GM21723 (cell line): ENCODE results near the gene MRPS35.

Experiments used
- ATAC-seq: cut with Tn5 transposase; IDR thresholded peaks from one replicate; pipeline ENCODE4 v1.9.1; 2021; ENCODE audit warnings: mild to moderate bottlenecking, moderate library complexity; ENCODE audit not compliant: unreplicated experiment

MRPS35 gene

DNA sequence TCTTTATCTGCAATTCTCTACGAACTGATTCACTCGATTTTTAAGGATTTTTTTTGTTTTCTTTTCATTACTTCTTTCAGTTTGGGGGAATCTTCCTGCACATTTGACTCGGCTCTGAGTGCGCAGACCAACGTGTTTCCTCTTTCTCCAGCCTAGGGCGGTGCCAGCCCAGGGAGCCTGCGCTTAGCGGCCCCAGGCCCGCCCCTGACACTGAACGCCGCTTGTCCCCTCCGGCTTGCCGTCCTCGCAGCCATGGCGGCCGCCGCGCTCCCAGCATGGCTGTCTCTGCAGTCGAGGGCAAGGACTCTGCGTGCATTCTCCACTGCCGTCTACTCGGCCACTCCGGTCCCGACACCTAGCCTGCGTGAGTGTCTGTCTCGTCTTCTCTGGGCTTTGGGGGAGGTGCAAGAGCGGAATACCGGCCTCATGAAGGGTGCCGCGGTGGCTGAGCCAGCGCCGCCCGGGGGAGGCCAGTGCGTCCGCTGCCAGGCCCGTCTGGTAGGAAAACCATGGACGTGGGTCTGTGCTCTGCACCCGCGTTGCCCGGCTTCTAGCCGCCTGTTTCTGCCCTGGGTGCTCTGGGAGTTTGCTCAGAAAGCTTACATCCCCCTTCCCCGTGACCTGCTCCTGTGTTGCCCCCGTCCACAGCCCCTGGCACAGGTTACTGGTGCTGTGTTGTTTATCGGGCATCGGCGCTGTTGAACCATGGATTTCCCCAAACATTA is at the start of gene MRPS35:
Gene MRPS35 (plus strand): TSS at position 241 of the 725 bp plus-strand sequence. CDS start 12 bp downstream, at position 253.
- peak; percentile 97 for ATAC-seq

DNA sequence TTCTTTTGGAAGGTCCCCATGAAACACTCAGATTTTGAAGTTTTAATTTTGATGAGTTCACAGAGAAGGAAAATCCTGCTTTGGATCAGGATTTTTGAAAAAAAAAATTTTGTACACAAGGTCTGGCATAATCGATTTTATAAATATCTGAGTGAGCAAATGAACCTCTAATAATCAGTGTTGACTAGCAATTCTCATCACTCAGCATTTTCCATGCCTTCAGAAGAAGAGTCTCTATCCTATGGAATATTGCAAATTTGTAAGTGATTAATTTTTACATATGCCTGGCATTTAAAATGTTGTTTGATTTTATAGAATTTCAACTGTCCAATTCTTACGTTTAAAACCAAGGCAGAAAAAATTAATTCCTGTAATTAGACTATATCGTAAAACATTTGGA is 44.9 kb upstream of the MRPS35 start:
- ATAC-seq, result no peak

DNA sequence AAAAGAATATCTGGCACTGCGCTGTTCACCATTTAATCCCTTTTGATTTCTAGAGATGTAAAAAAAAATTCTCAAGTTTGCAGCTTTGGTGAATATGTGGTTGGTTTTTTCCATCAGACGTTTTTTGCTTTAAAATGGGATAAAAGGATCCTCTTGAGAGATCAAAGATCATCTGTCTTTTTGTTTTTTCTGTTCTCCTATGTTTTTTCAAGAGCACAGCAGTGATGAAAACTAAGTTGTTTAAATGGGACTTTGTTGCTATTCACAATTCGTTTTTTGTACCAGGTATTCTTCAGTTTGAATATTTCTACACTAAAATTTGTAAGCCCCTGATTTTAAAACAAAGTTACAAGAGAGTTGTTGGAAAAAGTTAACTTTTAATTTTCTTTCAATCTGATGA is 44.1 kb upstream of the MRPS35 start:
- no peak for ATAC-seq

- no peak for ATAC-seq
Observed at GRCh38 chr12:27667540-27667939, 43.1 kb upstream of the MRPS35 start.

DNA sequence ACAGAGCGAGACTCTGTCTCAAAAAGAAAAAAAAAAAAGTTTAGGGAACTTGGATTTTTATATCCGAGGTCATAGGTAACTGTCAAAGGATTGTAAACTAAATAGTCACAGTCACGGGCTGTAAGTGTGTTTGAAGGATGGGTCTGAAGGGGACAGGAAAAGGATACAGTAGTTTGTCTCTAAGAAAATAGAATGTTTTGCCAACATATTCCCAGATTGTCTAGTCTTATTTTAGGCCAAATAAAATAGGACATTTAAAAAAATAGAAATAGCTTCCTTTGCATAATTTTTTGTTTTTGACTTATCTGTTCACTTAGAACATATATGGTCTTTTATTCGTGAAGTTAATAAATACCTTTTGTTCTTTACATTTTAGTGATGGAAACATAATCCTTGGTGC is 38.6 kb upstream of the MRPS35 start:
- no peak for ATAC-seq

GRCh38 chr12:27672643-27673042 is 38.0 kb upstream of the MRPS35 start:
- no peak for ATAC-seq

DNA sequence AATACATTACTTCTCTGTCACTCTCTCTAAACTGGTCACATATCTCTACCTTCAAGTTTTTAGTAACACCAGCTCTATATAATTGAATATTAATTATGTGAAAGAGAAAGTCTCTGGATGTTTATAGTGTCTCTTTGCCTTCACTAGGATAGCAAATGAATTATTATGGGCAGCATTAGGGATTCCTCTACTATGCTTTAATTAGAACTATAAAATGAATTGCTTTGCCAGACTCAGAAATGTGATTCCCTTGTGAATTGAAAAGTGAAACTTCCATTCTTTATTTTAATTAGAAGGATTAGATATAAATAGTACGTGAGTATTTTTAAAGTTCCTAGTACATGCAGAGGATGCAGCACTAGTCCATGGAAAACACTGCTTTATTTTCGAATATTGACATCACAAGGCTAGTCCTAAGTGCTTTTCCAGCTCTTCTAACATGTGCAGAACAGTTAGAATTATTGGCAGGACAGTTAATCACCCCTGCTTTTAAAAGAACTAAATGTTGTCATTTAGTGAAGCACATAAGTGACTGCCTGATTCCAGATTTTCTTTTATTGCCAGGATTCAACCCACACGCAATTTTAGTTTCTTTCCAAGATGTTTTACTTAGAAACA is 37.4 kb upstream of the MRPS35 start:
- ATAC-seq, result no peak

DNA sequence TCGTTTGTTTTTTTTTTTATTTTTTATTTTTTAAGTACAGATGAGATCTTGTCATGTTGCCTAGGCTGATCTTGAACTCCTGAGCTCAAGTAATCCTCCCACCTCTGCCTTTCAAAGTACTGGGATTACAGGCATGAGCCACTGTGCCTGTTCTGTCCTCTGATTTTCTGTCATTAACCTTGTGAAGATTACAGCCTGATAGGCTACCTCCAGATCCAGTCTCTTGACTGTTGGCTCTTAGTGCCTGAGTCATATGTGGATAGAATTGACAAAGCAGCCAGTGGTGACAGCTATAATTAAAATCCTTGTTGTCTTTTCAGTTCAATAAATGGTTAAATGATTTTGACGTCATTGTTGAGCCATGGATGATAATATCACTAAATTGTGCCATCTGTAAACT is 35.6 kb upstream of the MRPS35 start:
- ATAC-seq, result no peak

DNA sequence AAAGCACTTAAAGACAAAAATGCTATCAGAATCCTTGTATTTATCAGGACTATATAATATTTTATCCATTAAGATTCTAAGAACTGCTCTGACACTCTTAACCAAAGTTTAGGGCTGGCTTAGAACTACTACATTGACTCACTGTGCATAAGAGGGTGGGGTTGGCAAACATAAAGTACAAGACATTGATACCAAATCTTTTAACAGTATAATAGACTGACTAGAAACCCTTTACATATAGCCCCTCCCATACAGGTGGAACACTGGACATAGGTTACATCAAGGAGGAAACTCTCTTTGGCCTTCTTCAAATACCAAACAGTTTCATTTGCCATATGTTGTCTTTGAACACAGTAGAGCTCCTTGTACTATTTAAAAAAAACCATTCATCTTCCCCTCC is 30.0 kb upstream of the MRPS35 start:
- ATAC-seq, result no peak

DNA sequence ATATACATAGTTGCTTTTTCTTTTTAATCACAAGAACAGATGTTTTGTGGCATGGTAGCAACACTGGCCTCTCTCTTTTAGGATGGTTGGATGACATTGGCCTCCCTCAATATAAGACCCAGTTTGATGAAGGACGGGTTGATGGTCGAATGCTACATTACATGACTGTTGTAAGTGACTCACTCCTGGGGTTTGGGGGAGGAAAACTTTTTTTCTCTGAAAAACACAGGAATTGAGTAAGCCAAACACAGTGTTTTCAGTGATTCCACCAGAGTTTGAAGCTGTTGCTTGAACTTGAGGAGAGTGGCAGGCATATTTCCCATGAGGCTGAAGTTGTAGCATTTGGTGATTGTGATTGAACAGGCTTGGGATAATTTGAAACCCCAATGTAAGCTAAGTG is 28.1 kb upstream of the MRPS35 start:
- no peak for ATAC-seq

- no peak for ATAC-seq
Observed at GRCh38 chr12:27685274-27685673, 25.4 kb upstream of the MRPS35 start.

GRCh38 chr12:27686147-27686546 is 24.5 kb upstream of the MRPS35 start:
- ATAC-seq, result no peak

DNA sequence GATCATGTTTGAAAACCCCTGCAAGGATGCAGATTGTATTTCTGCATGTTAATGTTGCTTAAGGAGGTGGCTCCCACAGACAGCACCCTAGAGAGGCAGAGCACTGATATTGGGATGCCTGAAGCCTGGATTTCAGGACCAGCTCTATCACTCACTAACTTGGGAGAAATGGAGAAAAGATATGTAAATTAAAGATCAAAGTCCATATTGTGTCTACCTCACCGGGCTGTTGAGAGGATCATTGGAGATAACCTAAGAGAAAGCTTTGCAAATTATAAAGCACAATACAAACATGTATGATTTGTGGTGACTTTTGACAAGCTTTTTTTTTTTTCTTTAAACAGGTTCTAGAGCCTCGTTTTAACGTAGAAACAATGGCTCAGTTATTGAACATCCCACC is 22.0 kb upstream of the MRPS35 start:
- no peak for ATAC-seq

- ATAC-seq, result no peak
Observed at GRCh38 chr12:27689558-27690180, 21.0 kb upstream of the MRPS35 start.

- no peak for ATAC-seq
Observed at GRCh38 chr12:27693403-27693802, 17.2 kb upstream of the MRPS35 start.

DNA sequence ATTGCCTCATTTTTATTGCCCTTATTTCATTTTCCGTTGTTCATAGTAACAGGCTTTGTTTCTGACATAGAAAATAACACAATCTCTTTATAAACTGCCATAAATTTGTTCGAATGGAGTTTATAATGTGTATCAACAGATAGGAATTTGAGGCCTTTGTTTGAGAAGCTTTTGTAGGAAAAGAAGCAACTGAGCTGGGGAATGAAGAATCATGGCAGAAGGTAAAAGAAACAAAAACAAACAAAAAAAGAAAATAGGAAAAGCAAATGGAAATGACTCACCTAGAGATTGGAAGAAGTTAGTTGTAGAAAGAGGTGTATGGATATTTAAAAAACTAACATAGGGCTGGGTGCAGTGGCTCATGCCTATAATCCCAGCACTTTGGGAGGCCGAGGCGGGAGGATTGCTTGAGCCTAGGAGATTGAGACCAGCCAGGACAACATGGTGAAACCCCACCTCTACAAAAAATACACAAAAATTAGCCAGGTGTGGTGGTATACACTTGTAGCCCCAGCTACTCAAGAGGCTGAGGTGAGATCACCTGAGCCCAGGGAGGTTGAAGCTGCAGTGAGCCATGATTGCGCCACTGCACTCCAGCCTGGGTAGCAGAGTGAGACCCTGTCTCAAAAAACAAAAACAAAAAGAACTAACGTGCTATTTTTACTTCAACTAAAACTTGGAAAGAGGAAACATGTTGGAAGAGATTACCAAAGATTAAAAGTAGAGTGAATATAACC is 14.9 kb upstream of the MRPS35 start:
- no peak for ATAC-seq

- no peak for ATAC-seq
Observed at GRCh38 chr12:27696293-27696652, 14.4 kb upstream of the MRPS35 start, which contains the start of gene REP15. Gene REP15, plus strand, starts transcription at chr12:27696447. Its CDS starts 116 bp downstream, at chr12:27696563.

- no peak for ATAC-seq
Observed at GRCh38 chr12:27696864-27697564, 13.6 kb upstream of the MRPS35 start.

DNA sequence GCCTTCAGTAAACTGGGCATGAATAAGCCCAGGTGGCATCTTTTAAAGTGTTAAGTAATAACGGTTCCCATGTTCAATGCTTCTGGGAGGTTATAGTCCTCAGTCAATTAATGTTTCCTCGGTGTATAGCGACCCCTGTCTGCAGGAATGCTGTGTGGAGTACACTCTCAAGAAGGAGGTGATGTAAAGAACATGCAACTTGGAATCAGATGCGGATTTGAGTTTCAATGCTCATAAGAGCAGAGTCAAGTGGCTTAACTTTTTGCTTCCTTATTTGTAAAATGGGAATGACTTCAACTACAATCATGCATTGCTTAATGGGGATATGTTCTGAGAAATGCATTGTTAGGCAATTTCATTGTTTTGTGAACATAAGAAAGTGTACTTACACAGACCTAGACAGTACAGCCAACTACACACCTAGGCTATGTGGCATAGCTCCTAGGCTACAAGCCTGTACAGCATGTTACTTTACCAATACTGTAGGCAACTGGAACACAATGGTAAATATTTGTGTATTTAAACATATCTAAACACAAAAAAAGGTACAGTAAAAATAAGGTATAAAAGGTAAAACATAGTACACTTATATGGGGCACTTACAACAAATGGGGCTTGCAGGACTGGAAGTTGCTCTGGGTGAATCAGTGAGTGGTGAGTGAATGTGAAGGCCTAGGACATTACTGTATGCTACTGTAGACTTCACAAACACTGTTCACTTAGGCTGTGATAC is 6.7 kb upstream of the MRPS35 start:
- peak; percentile 92 for ATAC-seq

DNA sequence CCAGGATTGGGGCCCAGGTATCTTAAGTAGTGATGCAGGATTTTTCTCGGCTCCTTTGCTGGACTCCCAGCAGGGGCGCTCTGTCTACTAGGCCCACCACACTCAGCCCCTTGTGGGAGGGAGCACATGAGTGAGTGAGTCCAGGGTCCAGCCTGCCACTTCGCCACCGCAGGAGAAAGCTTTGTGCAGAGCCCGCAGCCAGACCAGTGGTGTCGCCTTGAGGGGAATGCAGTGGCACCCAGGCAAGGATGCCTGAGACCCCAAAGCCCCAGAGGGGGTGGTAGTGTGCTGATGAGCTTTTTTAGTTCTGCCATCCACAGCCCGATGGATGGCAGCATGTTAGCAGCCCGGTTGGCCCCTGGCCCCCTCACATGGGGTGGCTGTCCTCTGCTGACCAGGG is 5.4 kb upstream of the MRPS35 start:
- no peak for ATAC-seq
